GM23338 (cell line): ENCODE results near the gene EEF1AKMT4.

Experiments
- CREB1 ChIP-seq: fragments of 250-450 bp; sonication (Bioruptor Pico); IDR thresholded peaks from 2 replicates; pipeline ENCODE4 v1.5.0; 2020; ENCODE audit warnings: low read depth, mild to moderate bottlenecking, moderate library complexity
- CTCF ChIP-seq, 2 experiments: fragments of 200-600 bp in 1 of 2; sonication (generic) in 1 of 2; conservative IDR thresholded peaks; 2 replicates each; pipeline versions ENCODE4 v1.5.1 to v1.6.1; 2016 to 2017; ENCODE audit warnings: antibody characterized with exemption in 2 of 2, low read depth in 2 of 2, mild to moderate bottlenecking in 2 of 2, moderate library complexity in 1 of 2
- EZH2 ChIP-seq: fragments of 200-600 bp; sonication (generic); IDR thresholded peaks from one replicate; pipeline ENCODE4 v1.8.0; 2017; ENCODE audit warnings: antibody characterized with exemption, mild to moderate bottlenecking, low read depth; ENCODE audit not compliant: unreplicated experiment
- EZH2phosphoT487 ChIP-seq: fragments of 200-600 bp; sonication (generic); IDR thresholded peaks from one replicate; pipeline ENCODE4 v1.8.1; 2018; ENCODE audit warnings: antibody characterized with exemption; ENCODE audit not compliant: unreplicated experiment
- JUNB ChIP-seq: IDR thresholded peaks from one replicate; pipeline ENCODE4 v1.6.1; 2016; ENCODE audit warnings: antibody characterized with exemption; ENCODE audit not compliant: unreplicated experiment
- POLR2AphosphoS5 ChIP-seq: IDR thresholded peaks from 2 replicates; pipeline ENCODE4 v1.6.1; 2016; ENCODE audit warnings: antibody characterized with exemption, low read depth
- REST ChIP-seq: IDR thresholded peaks from one replicate; pipeline ENCODE4 v1.6.1; 2018; ENCODE audit warnings: antibody characterized with exemption; ENCODE audit not compliant: unreplicated experiment

- no peak for TF ChIP-seq POLR2AphosphoS5
- TF ChIP-seq EZH2phosphoT487 = no peak
- TF ChIP-seq CTCF (conservative IDR thresholded peaks at IDR 0.05; ENCODE audit: low read depth in 2 of 2) = no peak
- TF ChIP-seq JUNB = no peak
- no peak for TF ChIP-seq CREB1 (CRISPR knock-in tag)
- TF ChIP-seq REST = no peak
- TF ChIP-seq EZH2 = no peak
Measured at GRCh38 chr3:184237807-184238206, 11.7 kb upstream of the EEF1AKMT4 start.
